OCI-LY1 (cell line): ENCODE data around the gene MRPL53.
"Not testable (repeated sequence)": the region's sequence is repeated elsewhere in the genome, so short reads cannot be mapped to it uniquely, and the experiment has no call there.

Experiments used
- H2AFZ ChIP-seq: fragments of 200-600 bp; sonication (generic), shearing (Covaris generic); 2 replicates; pipeline ENCODE4 v1.6.0; 2014; ENCODE audit warnings: antibody characterized with exemption, mild to moderate bottlenecking, low read length
- H3F3A ChIP-seq: fragments of 200-600 bp; sonication (generic), shearing (Covaris generic); 2 replicates; pipeline ENCODE4 v1.6.0; 2014; ENCODE audit warnings: mild to moderate bottlenecking, antibody characterized with exemption, low read length, moderate library complexity; ENCODE audit not compliant: insufficient read depth
- H3K27ac ChIP-seq: fragments of 200-600 bp; sonication (generic); 2 replicates; pipeline ENCODE4 v1.5.1; 2014; ENCODE audit warnings: low read length, mixed run types, mild to moderate bottlenecking, low read depth; ENCODE audit not compliant: poor library complexity, severe bottlenecking
- H3K27me3 ChIP-seq: fragments of 200-600 bp; sonication (generic); 2 replicates; pipeline ENCODE4 v1.6.0; 2014; ENCODE audit warnings: antibody characterized with exemption, mild to moderate bottlenecking, low read length, moderate library complexity; ENCODE audit not compliant: insufficient read depth
- H3K36me3 ChIP-seq: fragments of 200-600 bp; sonication (generic); 2 replicates; pipeline ENCODE4 v1.6.1; 2014; ENCODE audit warnings: mild to moderate bottlenecking, antibody characterized with exemption, low read length, moderate library complexity, mixed read lengths; ENCODE audit not compliant: insufficient read depth
- H3K4me1 ChIP-seq: fragments of 200-600 bp; sonication (generic); 2 replicates; pipeline ENCODE4 v1.5.1; 2014; ENCODE audit warnings: mild to moderate bottlenecking, low read length, moderate library complexity; ENCODE audit not compliant: insufficient read depth, severe bottlenecking
- H3K4me2 ChIP-seq: fragments of 200-600 bp; sonication (generic), shearing (Covaris generic); 2 replicates; pipeline ENCODE4 v1.6.1; 2014; ENCODE audit warnings: low read length
- H3K4me3 ChIP-seq: fragments of 200-600 bp; sonication (generic); 2 replicates; pipeline ENCODE4 v1.5.1; 2014; ENCODE audit warnings: low read length, low read depth, mild to moderate bottlenecking, mixed read lengths; ENCODE audit not compliant: poor library complexity, severe bottlenecking
- H3K79me2 ChIP-seq: fragments of 200-600 bp; shearing (Covaris generic); 2 replicates; pipeline ENCODE4 v1.6.1; 2016; ENCODE audit warnings: mixed run types, low read length, mixed read lengths; ENCODE audit not compliant: insufficient read depth
- H3K9ac ChIP-seq: fragments of 200-600 bp; sonication (generic), shearing (Covaris generic); 2 replicates; pipeline ENCODE4 v1.6.1; 2014; ENCODE audit warnings: mild to moderate bottlenecking, low read length, mixed read lengths
- H3K9me2 ChIP-seq: fragments of 200-600 bp; sonication (generic), shearing (Covaris generic); 2 replicates; pipeline ENCODE4 v1.6.1; 2014; ENCODE audit warnings: low read depth, mild to moderate bottlenecking, low read length, mixed read lengths
- H3K9me3 ChIP-seq: fragments of 200-600 bp; shearing (Covaris generic); 2 replicates; pipeline ENCODE4 v1.6.1; 2014; ENCODE audit warnings: low read length, mixed read lengths
- H4K20me1 ChIP-seq: fragments of 200-600 bp; sonication (generic), shearing (Covaris generic); 2 replicates; pipeline ENCODE4 v1.6.0; 2016; ENCODE audit warnings: mild to moderate bottlenecking, low read length; ENCODE audit not compliant: insufficient read depth
- EZH2 ChIP-seq: fragments of 200-600 bp; sonication (generic), shearing (Covaris generic); IDR thresholded peaks from 2 replicates; pipeline ENCODE4 v1.8.0; 2017; ENCODE audit warnings: borderline replicate concordance, mixed run types, mild to moderate bottlenecking, antibody characterized with exemption, low read length, moderate library complexity, mixed read lengths
- TF ChIP-seq, protein P1 (sequence below): fragments of 200-600 bp; sonication (generic), shearing (Covaris generic); IDR thresholded peaks from 2 replicates; pipeline ENCODE4 v1.5.1; 2017; ENCODE audit warnings: mild to moderate bottlenecking, antibody characterized with exemption, low read length, moderate library complexity, mixed read lengths

The MRPL53 gene

DNA sequence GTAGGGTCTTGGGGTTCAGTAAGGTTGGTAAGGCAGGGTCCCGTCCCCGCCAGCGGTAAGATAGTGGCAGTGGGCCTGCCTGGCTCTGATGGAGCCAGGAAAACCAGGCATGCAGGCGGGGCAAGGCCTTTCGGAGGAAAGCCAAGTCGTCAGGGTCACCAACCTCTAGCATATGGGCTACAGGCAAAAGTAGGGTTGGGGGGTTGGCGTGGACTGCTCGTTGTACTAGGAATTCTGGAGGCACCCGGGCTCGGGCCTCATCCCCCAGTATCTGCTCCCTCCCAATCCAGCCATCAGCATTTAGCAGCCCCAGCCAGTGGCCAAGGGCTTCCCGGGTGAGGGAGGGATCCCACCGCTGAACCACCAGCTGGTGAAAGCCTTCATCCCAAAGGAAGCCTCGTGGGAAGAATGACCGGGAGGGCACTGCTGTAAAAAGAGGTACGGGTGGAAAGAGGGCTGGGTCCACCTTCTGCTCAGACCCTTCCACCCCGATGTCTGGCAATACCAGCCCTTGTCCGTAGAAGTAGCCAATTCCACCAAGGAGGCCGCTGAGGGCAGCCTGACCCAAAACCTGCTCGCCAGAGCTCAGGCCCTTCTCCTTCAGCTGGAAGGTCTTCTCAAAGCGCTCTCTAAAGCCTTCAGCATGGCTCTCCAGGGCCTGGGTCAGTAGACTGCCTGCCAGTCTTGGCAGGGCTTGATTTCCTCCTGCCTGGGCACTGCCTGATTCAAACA is 10.3 kb downstream of the MRPL53 start:
- Histone ChIP-seq H3K79me2 (peaks cover 4% of the 10 kb centered on the region; the same call in 1 of the 2 replicates), H2AFZ (no peak overlapping the region), H3K4me2 (no peak overlapping the region), H3F3A (no peaks in the 10 kb centered on the region), H4K20me1 (no peaks in the 10 kb centered on the region), H3K4me1 (peaks cover 33% of the 10 kb centered on the region), H3K9me3 (no peaks in the 10 kb centered on the region), H3K9ac (no peak overlapping the region), H3K27me3 (no peaks in the 10 kb centered on the region), H3K9me2 (no peaks in the 10 kb centered on the region), H3K36me3 (peaks cover 28% of the 10 kb centered on the region; the same call in 1 of the 2 replicates), H3K4me3 (no peak overlapping the region), H3K27ac (no peak overlapping the region)
- TF ChIP-seq, protein P1, sequence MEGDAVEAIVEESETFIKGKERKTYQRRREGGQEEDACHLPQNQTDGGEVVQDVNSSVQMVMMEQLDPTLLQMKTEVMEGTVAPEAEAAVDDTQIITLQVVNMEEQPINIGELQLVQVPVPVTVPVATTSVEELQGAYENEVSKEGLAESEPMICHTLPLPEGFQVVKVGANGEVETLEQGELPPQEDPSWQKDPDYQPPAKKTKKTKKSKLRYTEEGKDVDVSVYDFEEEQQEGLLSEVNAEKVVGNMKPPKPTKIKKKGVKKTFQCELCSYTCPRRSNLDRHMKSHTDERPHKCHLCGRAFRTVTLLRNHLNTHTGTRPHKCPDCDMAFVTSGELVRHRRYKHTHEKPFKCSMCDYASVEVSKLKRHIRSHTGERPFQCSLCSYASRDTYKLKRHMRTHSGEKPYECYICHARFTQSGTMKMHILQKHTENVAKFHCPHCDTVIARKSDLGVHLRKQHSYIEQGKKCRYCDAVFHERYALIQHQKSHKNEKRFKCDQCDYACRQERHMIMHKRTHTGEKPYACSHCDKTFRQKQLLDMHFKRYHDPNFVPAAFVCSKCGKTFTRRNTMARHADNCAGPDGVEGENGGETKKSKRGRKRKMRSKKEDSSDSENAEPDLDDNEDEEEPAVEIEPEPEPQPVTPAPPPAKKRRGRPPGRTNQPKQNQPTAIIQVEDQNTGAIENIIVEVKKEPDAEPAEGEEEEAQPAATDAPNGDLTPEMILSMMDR = no peak
- TF ChIP-seq EZH2 = no peak

DNA sequence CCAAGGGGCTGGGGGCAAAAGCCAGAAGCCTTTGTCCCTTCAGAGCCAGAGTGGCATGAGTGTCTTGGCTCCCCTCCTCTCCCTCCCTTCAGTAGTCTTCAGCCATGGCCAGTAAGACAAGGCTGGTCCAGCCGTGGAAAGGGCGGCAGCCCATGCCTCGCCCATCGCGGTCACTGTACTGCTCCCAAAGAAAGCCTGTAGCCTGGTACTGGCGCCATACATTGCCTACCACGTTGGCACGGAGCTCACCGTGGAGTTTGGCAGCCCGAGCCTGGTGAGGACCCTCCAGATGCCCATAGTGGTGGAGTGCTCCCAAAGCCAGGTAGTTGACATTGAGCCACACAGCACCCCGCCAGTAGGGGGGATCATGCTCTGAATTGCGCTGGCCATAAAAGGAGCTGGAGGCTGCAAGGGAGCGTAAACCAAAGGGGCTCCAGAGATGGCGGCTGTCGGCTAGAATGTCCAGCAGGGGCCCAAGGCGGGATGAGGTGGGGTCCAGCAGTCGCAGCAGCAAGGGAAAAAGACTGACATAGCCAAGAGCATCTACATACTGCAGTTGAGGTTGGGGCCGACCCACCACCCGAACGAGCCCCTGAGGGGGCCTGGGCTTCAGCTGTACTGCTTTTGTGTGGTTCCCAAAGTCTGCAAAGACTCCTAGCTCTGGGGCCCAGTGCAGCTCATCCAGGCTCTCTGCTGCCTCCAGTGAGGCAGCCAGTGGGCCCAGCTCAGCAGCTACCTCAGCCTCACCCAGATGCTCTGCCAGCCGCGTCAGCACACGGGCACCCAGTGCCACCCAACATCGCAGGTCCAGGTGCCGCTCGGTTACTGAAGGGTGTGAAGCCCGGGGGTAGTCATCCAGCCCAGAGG is 11.1 kb downstream of the MRPL53 start:
- Histone ChIP-seq H3K9ac (no peak overlapping the region), H3K4me1 (peaks cover 38% of the 10 kb centered on the region), H3K27me3 (no peaks in the 10 kb centered on the region), H3K27ac (no peak overlapping the region), H3K9me2 (no peaks in the 10 kb centered on the region), H4K20me1 (no peaks in the 10 kb centered on the region), H3K36me3 (peaks cover 28% of the 10 kb centered on the region; the same call in 1 of the 2 replicates), H3K4me3 (no peak overlapping the region), H2AFZ (no peak overlapping the region), H3K9me3 (no peaks in the 10 kb centered on the region), H3K79me2 (peaks cover 4% of the 10 kb centered on the region; the same call in 1 of the 2 replicates), H3K4me2 (no peak overlapping the region), H3F3A (no peaks in the 10 kb centered on the region)
- TF ChIP-seq EZH2 = no peak
- TF ChIP-seq, protein P1 = peak; percentile 54; the same call in 1 of the 2 replicates

DNA sequence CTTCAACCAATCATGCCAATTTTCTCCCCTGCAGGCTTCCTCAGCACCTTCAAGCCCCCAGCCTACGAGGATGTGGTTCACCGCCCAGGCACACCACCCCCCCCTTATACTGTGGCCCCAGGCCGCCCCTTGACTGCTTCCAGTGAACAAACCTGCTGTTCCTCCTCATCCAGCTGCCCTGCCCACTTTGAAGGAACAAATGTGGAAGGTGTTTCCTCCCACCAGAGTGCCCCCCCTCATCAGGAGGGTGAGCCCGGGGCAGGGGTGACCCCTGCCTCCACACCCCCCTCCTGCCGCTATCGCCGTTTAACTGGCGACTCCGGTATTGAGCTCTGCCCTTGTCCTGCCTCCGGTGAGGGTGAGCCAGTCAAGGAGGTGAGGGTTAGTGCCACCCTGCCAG is 12.3 kb downstream of the MRPL53 start:
- H3K9ac ChIP-seq, H3K27ac ChIP-seq, H3K27me3 ChIP-seq, H3K9me2 ChIP-seq, H3K4me3 ChIP-seq, H2AFZ ChIP-seq, H3K9me3 ChIP-seq, H3K4me2 ChIP-seq, H3F3A ChIP-seq, H4K20me1 ChIP-seq, H3K79me2 ChIP-seq: not testable (repeated sequence)
- peaks cover 44% of the 10 kb centered on the region for H3K4me1 ChIP-seq
- peaks cover 28% of the 10 kb centered on the region; the same call in 1 of the 2 replicates for H3K36me3 ChIP-seq

DNA sequence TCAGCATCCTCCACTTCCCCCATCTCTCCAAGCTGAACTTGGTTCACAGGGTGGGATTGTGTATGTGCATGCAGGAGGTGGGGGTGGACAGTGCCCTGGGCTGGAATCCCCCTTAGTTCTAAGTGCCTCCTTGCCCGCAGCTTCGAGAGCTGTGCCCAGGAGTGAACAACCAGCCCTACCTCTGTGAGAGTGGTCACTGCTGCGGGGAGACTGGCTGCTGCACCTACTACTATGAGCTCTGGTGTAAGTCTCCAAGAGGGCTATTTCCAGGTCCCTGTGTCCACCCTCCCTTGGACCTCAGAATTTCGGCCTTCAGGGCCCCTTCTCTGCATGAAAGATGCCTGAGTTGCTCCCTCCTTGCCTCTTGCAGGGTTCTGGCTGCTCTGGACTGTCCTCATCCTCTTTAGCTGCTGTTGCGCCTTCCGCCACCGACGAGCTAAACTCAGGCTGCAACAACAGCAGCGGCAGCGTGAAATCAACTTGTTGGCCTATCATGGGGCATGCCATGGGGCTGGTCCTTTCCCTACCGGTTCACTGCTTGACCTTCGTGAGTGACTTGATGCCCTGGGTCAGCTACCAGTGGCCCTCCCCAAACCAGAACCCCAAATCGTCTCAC is 12.9 kb downstream of the MRPL53 start:
- H3K9me3 ChIP-seq, H3K9me2 ChIP-seq, H3K79me2 ChIP-seq, H4K20me1 ChIP-seq, H3K27me3 ChIP-seq, H3F3A ChIP-seq, H2AFZ ChIP-seq, H3K27ac ChIP-seq: not testable (repeated sequence)
- H3K4me1 ChIP-seq = peaks cover 43% of the 10 kb centered on the region
- peaks cover 28% of the 10 kb centered on the region; the same call in 1 of the 2 replicates for H3K36me3 ChIP-seq
- peak overlapping the region; percentile 99 for H3K4me2 ChIP-seq
- peak overlapping the region; percentile 80 for H3K4me3 ChIP-seq
- H3K9ac ChIP-seq = peak overlapping the region; percentile 97; the same call in 1 of the 2 replicates
